ENCODE measurements around the gene UNC13A. TPM values are rescaled to one million over a fixed set of nuclear protein-coding genes. Genes with fewer than 3 reads are reported as not detected.

UNC13A gene
- total RNA-seq, 1 experiment from 2014 or later: 0.28 TPM

- no peaks in the 10 kb centered on the region for H3K4me1 Mint-ChIP-seq (ENCODE audit: low read depth, unreplicated experiment)
- H3K36me3 Mint-ChIP-seq (ENCODE audit: insufficient read depth, unreplicated experiment): no peaks in the 10 kb centered on the region
- H3K27me3 Mint-ChIP-seq (ENCODE audit: unreplicated experiment): peaks cover 33% of the 10 kb centered on the region
- intact Hi-C loops (cut with micrococcal nuclease; ENCODE audit: unreplicated experiment): no loop called here
- H3K27ac Mint-ChIP-seq (ENCODE audit: unreplicated experiment): no peak overlapping the region
- no TSS peak for BruUV-seq (replicated peaks)
- no peak for TF ChIP-seq CTCF (IDR thresholded peaks at IDR 0.05; ENCODE audit: unreplicated experiment)
- DNase-seq: no peak
- CTCF ChIA-PET: no interaction called here
- H3K9me3 Mint-ChIP-seq (ENCODE audit: low read depth, unreplicated experiment): peaks cover 7% of the 10 kb centered on the region
- H3K4me3 Mint-ChIP-seq (ENCODE audit: low read depth, unreplicated experiment): no peak overlapping the region
Observed at GRCh38 chr19:17665058-17665457, 23.1 kb downstream of the UNC13A start.

- H3K36me3 Mint-ChIP-seq (ENCODE audit: insufficient read depth, unreplicated experiment): no peaks in the 10 kb centered on the region
- no peak for DNase-seq
- peaks cover 21% of the 10 kb centered on the region for H3K27me3 Mint-ChIP-seq (ENCODE audit: unreplicated experiment)
- no peak for TF ChIP-seq CTCF (IDR thresholded peaks at IDR 0.05; ENCODE audit: unreplicated experiment)
- H3K4me3 Mint-ChIP-seq (ENCODE audit: low read depth, unreplicated experiment): no peak overlapping the region
- intact Hi-C loops (cut with micrococcal nuclease; ENCODE audit: unreplicated experiment): no loop called here
- H3K9me3 Mint-ChIP-seq (ENCODE audit: low read depth, unreplicated experiment): peaks cover 1% of the 10 kb centered on the region
- CTCF ChIA-PET: interaction anchor here (0.5 kb wide), 1 partner anchor 1592 kb away, joined by 4 read pairs; no protein-coding TSS in a partner anchor
- no peak overlapping the region for H3K27ac Mint-ChIP-seq (ENCODE audit: unreplicated experiment)
- H3K4me1 Mint-ChIP-seq (ENCODE audit: low read depth, unreplicated experiment): no peaks in the 10 kb centered on the region
- BruUV-seq (replicated peaks): no TSS peak
Observed at GRCh38 chr19:17659996-17660395, 28.2 kb downstream of the UNC13A start.

GRCh38 chr19:17658666-17659065, 29.5 kb downstream of the UNC13A start:
- no peak for TF ChIP-seq CTCF (IDR thresholded peaks at IDR 0.05; ENCODE audit: unreplicated experiment)
- Mint-ChIP-seq H3K4me3 (ENCODE audit: low read depth, unreplicated experiment) (no peak overlapping the region), H3K27ac (ENCODE audit: unreplicated experiment) (no peak overlapping the region), H3K36me3 (ENCODE audit: insufficient read depth, unreplicated experiment) (no peaks in the 10 kb centered on the region), H3K27me3 (ENCODE audit: unreplicated experiment) (peaks cover 21% of the 10 kb centered on the region), H3K9me3 (ENCODE audit: low read depth, unreplicated experiment) (peaks cover 2% of the 10 kb centered on the region), H3K4me1 (ENCODE audit: low read depth, unreplicated experiment) (no peaks in the 10 kb centered on the region)
- CTCF ChIA-PET: no interaction called here
- intact Hi-C loops (cut with micrococcal nuclease; ENCODE audit: unreplicated experiment): no loop called here
- DNase-seq: no peak
- no TSS peak for BruUV-seq (replicated peaks)

- no peak overlapping the region for H3K4me3 Mint-ChIP-seq (ENCODE audit: low read depth, unreplicated experiment)
- no peaks in the 10 kb centered on the region for H3K36me3 Mint-ChIP-seq (ENCODE audit: insufficient read depth, unreplicated experiment)
- CTCF ChIA-PET: no interaction called here
- peaks cover 2% of the 10 kb centered on the region for H3K9me3 Mint-ChIP-seq (ENCODE audit: low read depth, unreplicated experiment)
- no peaks in the 10 kb centered on the region for H3K4me1 Mint-ChIP-seq (ENCODE audit: low read depth, unreplicated experiment)
- TF ChIP-seq CTCF (IDR thresholded peaks at IDR 0.05; ENCODE audit: unreplicated experiment): no peak
- no peak overlapping the region for H3K27ac Mint-ChIP-seq (ENCODE audit: unreplicated experiment)
- BruUV-seq (replicated peaks): no TSS peak
- peaks cover 21% of the 10 kb centered on the region for H3K27me3 Mint-ChIP-seq (ENCODE audit: unreplicated experiment)
- intact Hi-C loops (cut with micrococcal nuclease; ENCODE audit: unreplicated experiment): no loop called here
- DNase-seq: no peak
Observed at GRCh38 chr19:17658240-17658639, 29.9 kb downstream of the UNC13A start.
